ENCODE results near the gene IL3. TPM values are rescaled to one million over a fixed set of nuclear protein-coding genes. Genes with fewer than 3 reads are reported as not detected.

IL3 gene
- total and polyA plus RNA-seq, 9 of the 15 experiments (the other 6 are each of a cell fraction or from before 2014, with no cell fraction given): not detected

GRCh38 chr5:132103332-132103951 is 43.0 kb downstream of the IL3 start (continued):
- TF ChIP-seq HDAC1 (IDR thresholded peaks at IDR 0.05): peak in 1 of 2 experiments; percentile 91; a peak in 2 of 4 replicates
- no peak for TF ChIP-seq SIN3A (IDR thresholded peaks at IDR 0.05; ENCODE audit: borderline replicate concordance in 2 of 2, control insufficient read depth in 1 of 2, low read depth in 2 of 2, low read length in 2 of 2)
- no peak for TF ChIP-seq SMARCA5 (IDR thresholded peaks at IDR 0.05)
- no peak for TF ChIP-seq FIP1L1 (IDR thresholded peaks at IDR 0.05; ENCODE audit: low read depth, low read length, poor library complexity, severe bottlenecking)
- no peak for TF ChIP-seq ZNF146 (CRISPR knock-in tag; IDR thresholded peaks at IDR 0.05; ENCODE audit: unreplicated experiment)
- no peak for TF ChIP-seq RUNX1 (IDR thresholded peaks at IDR 0.05; ENCODE audit: low read depth)
- TF ChIP-seq TEAD4 (IDR thresholded peaks at IDR 0.05; ENCODE audit: low read length): 0 out of 2 replicates have a peak, but pooled peaks have one; percentile 66
- TF ChIP-seq TEAD4 (CRISPR knock-in tag; IDR thresholded peaks at IDR 0.05; ENCODE audit: borderline replicate concordance): no peak
- TF ChIP-seq ZNF212 (CRISPR knock-in tag; IDR thresholded peaks at IDR 0.05): no peak
- TF ChIP-seq SRSF3 (IDR thresholded peaks at IDR 0.05; ENCODE audit: insufficient read depth, low read length): no peak
- no peak for TF ChIP-seq ZC3H11A (IDR thresholded peaks at IDR 0.05; ENCODE audit: low read depth, low read length)
- no peak for TF ChIP-seq ERF (CRISPR knock-in tag; IDR thresholded peaks at IDR 0.05)
- TF ChIP-seq ZNF274 (IDR thresholded peaks at IDR 0.05; ENCODE audit: borderline replicate concordance, low read depth, low read length): no peak
- no peak for TF ChIP-seq CHD4 (IDR thresholded peaks at IDR 0.05; ENCODE audit: insufficient read depth, insufficient replicate concordance, low read depth, low read length, poor library complexity, severe bottlenecking)
- no peak for TF ChIP-seq ZNF57 (CRISPR knock-in tag; IDR thresholded peaks at IDR 0.05)
- peak; percentile 46; the same call in 1 of the 2 replicates for TF ChIP-seq ZNF24 (IDR thresholded peaks at IDR 0.05)
- no peak for TF ChIP-seq ZNF239 (CRISPR knock-in tag; IDR thresholded peaks at IDR 0.05)
- no peak for TF ChIP-seq SMAD1 (IDR thresholded peaks at IDR 0.05; ENCODE audit: low read depth, low read length, partially characterized antibody)
- no peak for TF ChIP-seq TGIF2 (CRISPR knock-in tag; IDR thresholded peaks at IDR 0.05)
- TF ChIP-seq MTA3 (IDR thresholded peaks at IDR 0.05; ENCODE audit: borderline replicate concordance): peak; percentile 32; the same call in 1 of the 2 replicates
- no peak for TF ChIP-seq RB1 (IDR thresholded peaks at IDR 0.05; ENCODE audit: low read depth)
- no peak for TF ChIP-seq ZNF717 (CRISPR knock-in tag; IDR thresholded peaks at IDR 0.05)
- no peak for TF ChIP-seq PHTF2 (CRISPR knock-in tag; IDR thresholded peaks at IDR 0.05)
- TF ChIP-seq ZBED1 (IDR thresholded peaks at IDR 0.05): no peak
- no peak for TF ChIP-seq PURB (CRISPR knock-in tag; IDR thresholded peaks at IDR 0.05; ENCODE audit: low read depth)
- TF ChIP-seq SNRNP70 (optimal IDR thresholded peaks at IDR 0.05; ENCODE audit: low read depth, low read length): no peak
- no peak for TF ChIP-seq NFXL1 (CRISPR knock-in tag; IDR thresholded peaks at IDR 0.05)
- TF ChIP-seq JUNB (CRISPR knock-in tag; conservative IDR thresholded peaks at IDR 0.05): no peak
- TF ChIP-seq, protein P1, sequence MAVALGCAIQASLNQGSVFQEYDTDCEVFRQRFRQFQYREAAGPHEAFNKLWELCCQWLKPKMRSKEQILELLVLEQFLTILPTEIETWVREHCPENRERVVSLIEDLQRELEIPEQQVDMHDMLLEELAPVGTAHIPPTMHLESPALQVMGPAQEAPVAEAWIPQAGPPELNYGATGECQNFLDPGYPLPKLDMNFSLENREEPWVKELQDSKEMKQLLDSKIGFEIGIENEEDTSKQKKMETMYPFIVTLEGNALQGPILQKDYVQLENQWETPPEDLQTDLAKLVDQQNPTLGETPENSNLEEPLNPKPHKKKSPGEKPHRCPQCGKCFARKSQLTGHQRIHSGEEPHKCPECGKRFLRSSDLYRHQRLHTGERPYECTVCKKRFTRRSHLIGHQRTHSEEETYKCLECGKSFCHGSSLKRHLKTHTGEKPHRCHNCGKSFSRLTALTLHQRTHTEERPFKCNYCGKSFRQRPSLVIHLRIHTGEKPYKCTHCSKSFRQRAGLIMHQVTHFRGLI (CRISPR knock-in tag; IDR thresholded peaks at IDR 0.05): no peak
- no peak for TF ChIP-seq ARHGAP35 (IDR thresholded peaks at IDR 0.05; ENCODE audit: partially characterized antibody)
- TF ChIP-seq HDAC8 (tag; IDR thresholded peaks at IDR 0.05): 0 out of 2 replicates have a peak, but pooled peaks have one; percentile 15
- no peak for TF ChIP-seq NFATC3 (IDR thresholded peaks at IDR 0.05)
- TF ChIP-seq L3MBTL2 (IDR thresholded peaks at IDR 0.05): peak; percentile 45; the same call in 1 of the 2 replicates

Data from K562 (cell line).